Left colon (tissue), 2 donors: ENCODE results near the gene MORN4. TPM values are rescaled to one million over a fixed set of nuclear protein-coding genes. Genes with fewer than 3 reads are reported as not detected.

Experiments used
- total RNA-seq, 2 donors: library from RNA; stranded (reverse); fragmentation: NEBNext Ultra II Directional; extraction: Animal tissue kit (Norgen Biotek cat#: 25700); gene quantifications; one replicate each; pipeline ENCODE4 v1.2.1, GENCODE V29; 2021
- donor health status: DM: no; HTN: no; CAD: no.
- donor health status: DM: yes; HTN: yes; CAD: no.

MORN4 gene
- total RNA-seq, 2 donors from 2014 or later: 1.3 to 1.6 TPM

Other genes starting within 250 kb of the MORN4 start
- 10 to 100 TPM; 13.9 to 15.1 TPM for gene RRP12, start 232.2 kb downstream of the MORN4 start, total RNA-seq
- 100 to 1,000 TPM; 216 to 249 TPM for gene PGAM1, start 207.3 kb downstream of the MORN4 start, total RNA-seq
- gene EXOSC1, start 187.5 kb downstream of the MORN4 start, total RNA-seq: 10 to 100 TPM; 21.7 to 22.6 TPM
- 10 to 100 TPM; 29.1 to 31.5 TPM for gene ZDHHC16, start 187.3 kb downstream of the MORN4 start, total RNA-seq
- gene MMS19, start 135.1 kb downstream of the MORN4 start, total RNA-seq: 10 to 100 TPM; 38.9 to 42.3 TPM
- 1 to 10 TPM; 1.8 to 2.4 TPM for gene UBTD1, start 134.6 kb downstream of the MORN4 start, total RNA-seq
- not detected for gene ANKRD2, start 60.7 kb downstream of the MORN4 start, total RNA-seq
- under 1 TPM in 1 of 2 donors, not detected in 1; 0.15 TPM for gene HOGA1, start 49.1 kb downstream of the MORN4 start, total RNA-seq
- not detected for gene C10orf62, start 43.8 kb downstream of the MORN4 start, total RNA-seq
- 10 to 100 TPM in 1 of 2 donors, 1 to 10 TPM in 1; 9.4 to 13.0 TPM for gene PI4K2A, start 7.2 kb upstream of the MORN4 start, total RNA-seq
- 10 to 100 TPM; 38.7 to 43.8 TPM for gene AVPI1, start 53.7 kb upstream of the MORN4 start, total RNA-seq
- 10 to 100 TPM; 24.9 to 37.0 TPM for gene MARVELD1, start 80.2 kb upstream of the MORN4 start, total RNA-seq
- gene ZFYVE27, start 103.6 kb upstream of the MORN4 start, total RNA-seq: 10 to 100 TPM; 52.1 to 57.6 TPM
- gene SFRP5, start 138.5 kb upstream of the MORN4 start, total RNA-seq: 1 to 10 TPM in 1 of 2 donors, under 1 TPM in 1; 0.82 to 1.2 TPM
- gene GOLGA7B, start 216.3 kb upstream of the MORN4 start, total RNA-seq: under 1 TPM; 0.42 to 0.46 TPM